OCI-LY3 (cell line): ENCODE measurements around the gene RNU4-1.

Experiments used
- H2AFZ ChIP-seq: fragments of 200-600, 300-600 bp; shearing (Covaris generic); 2 replicates; pipeline ENCODE4 v1.6.0; 2014; ENCODE audit warnings: antibody characterized with exemption, low read depth, low read length
- H3K27ac ChIP-seq: fragments of 200-600, 300-600 bp; sonication (generic); 2 replicates; pipeline ENCODE4 v1.5.1; 2014; ENCODE audit warnings: mild to moderate bottlenecking, low read length, moderate library complexity, mixed read lengths
- H3K27me3 ChIP-seq: fragments of 200-600, 300-600 bp; sonication (generic); 2 replicates; pipeline ENCODE4 v1.6.1; 2014; ENCODE audit warnings: low read depth, low read length, mixed read lengths
- H3K36me3 ChIP-seq: fragments of 200-600, 300-600 bp; sonication (generic); replicated peaks from 2 replicates; pipeline ENCODE3; 2014; ENCODE audit warnings: low read depth, low read length, mixed read lengths
- H3K4me1 ChIP-seq: fragments of 300-600, 200-600 bp; sonication (generic); 2 replicates; pipeline ENCODE4 v1.6.1; 2014; ENCODE audit warnings: low read length, mixed read lengths
- H3K4me2 ChIP-seq: fragments of 200-600, 300-600 bp; sonication (generic); 2 replicates; pipeline ENCODE4 v1.6.1; 2014; ENCODE audit warnings: low read length, mixed read lengths
- H3K4me3 ChIP-seq: fragments of 300-600, 200-600 bp; sonication (generic); 2 replicates; pipeline ENCODE4 v1.5.1; 2014; ENCODE audit warnings: antibody characterized with exemption, mild to moderate bottlenecking, low read length, moderate library complexity
- H3K79me2 ChIP-seq: fragments of 300-600, 200-600 bp; shearing (Covaris generic); 2 replicates; pipeline ENCODE4 v1.6.1; 2014; ENCODE audit warnings: mild to moderate bottlenecking, low read length, mixed read lengths
- H3K9ac ChIP-seq: fragments of 300-600, 200-600 bp; shearing (Covaris generic); 2 replicates; pipeline ENCODE4 v1.6.0; 2014; ENCODE audit warnings: mild to moderate bottlenecking, low read length, moderate library complexity
- H3K9me3 ChIP-seq: fragments of 200-600, 300-600 bp; shearing (Covaris generic); 2 replicates; pipeline ENCODE4 v1.6.1; 2014; ENCODE audit warnings: low read length, mixed read lengths; ENCODE audit not compliant: insufficient read depth
- H4K20me1 ChIP-seq: fragments of 200-600, 300-600 bp; sonication (generic); 2 replicates; pipeline ENCODE4 v1.6.1; 2016; ENCODE audit warnings: low read length, mixed read lengths; ENCODE audit not compliant: insufficient read depth
- CTCF ChIP-seq: fragments of 200-600, 300-600 bp; sonication (generic); IDR thresholded peaks from 2 replicates; pipeline ENCODE4 v1.5.1; 2014; ENCODE audit warnings: antibody characterized with exemption, low read length, low read depth
- EZH2phosphoT487 ChIP-seq: fragments of 200-600 bp; shearing (Covaris generic); IDR thresholded peaks from 2 replicates; pipeline ENCODE4 v1.6.1; 2018; ENCODE audit warnings: antibody characterized with exemption, mixed run types, low read depth

RNU4-1 gene

GRCh38 chr12:120321382-120322202, 28.6 kb upstream of the RNU4-1 start:
- Histone ChIP-seq H3K9ac (no peak overlapping the region), H3K79me2 (peaks cover 4% of the 10 kb centered on the region), H3K27ac (no peak overlapping the region), H4K20me1 (no peaks in the 10 kb centered on the region), H3K4me3 (no peak overlapping the region), H3K4me1 (peaks cover 7% of the 10 kb centered on the region; the same call in 1 of the 2 replicates), H3K36me3 (no peaks in the 10 kb centered on the region), H3K27me3 (no peaks in the 10 kb centered on the region), H3K4me2 (no peak overlapping the region), H2AFZ (no peak overlapping the region), H3K9me3 (no peaks in the 10 kb centered on the region)
- no peak for TF ChIP-seq EZH2phosphoT487
- TF ChIP-seq CTCF = no peak

GRCh38 chr12:120317224-120318105, 24.4 kb upstream of the RNU4-1 start:
- H3K79me2 ChIP-seq = peaks cover 4% of the 10 kb centered on the region
- peak overlapping the region; percentile 85 for H3K4me3 ChIP-seq
- H4K20me1 ChIP-seq = no peaks in the 10 kb centered on the region
- peak overlapping the region; percentile 38 for H3K27ac ChIP-seq
- peak overlapping the region; percentile 100 for H3K4me2 ChIP-seq
- H2AFZ ChIP-seq = peak overlapping the region; percentile 67
- peak overlapping the region; percentile 74 for H3K9ac ChIP-seq
- TF ChIP-seq EZH2phosphoT487 (no peak), CTCF (peak; percentile 61)
- H3K9me3 ChIP-seq = no peaks in the 10 kb centered on the region
- no peaks in the 10 kb centered on the region for H3K36me3 ChIP-seq
- no peaks in the 10 kb centered on the region for H3K27me3 ChIP-seq
- H3K4me1 ChIP-seq = peaks cover 7% of the 10 kb centered on the region; the same call in 1 of the 2 replicates

- H4K20me1 ChIP-seq = no peaks in the 10 kb centered on the region
- H3K4me1 ChIP-seq = peaks cover 7% of the 10 kb centered on the region; the same call in 1 of the 2 replicates
- peak overlapping the region; percentile 38 for H3K27ac ChIP-seq
- H3K4me3 ChIP-seq = peak overlapping the region; percentile 85
- no peak for TF ChIP-seq EZH2phosphoT487
- no peak for TF ChIP-seq CTCF
- H2AFZ ChIP-seq = peak overlapping the region; percentile 41
- H3K9ac ChIP-seq = peak overlapping the region; percentile 74
- peaks cover 4% of the 10 kb centered on the region for H3K79me2 ChIP-seq
- no peaks in the 10 kb centered on the region for H3K27me3 ChIP-seq
- no peaks in the 10 kb centered on the region for H3K36me3 ChIP-seq
- H3K9me3 ChIP-seq = no peaks in the 10 kb centered on the region
- H3K4me2 ChIP-seq = peak overlapping the region; percentile 100
Measured at GRCh38 chr12:120316798-120317223, 23.8 kb upstream of the RNU4-1 start.

GRCh38 chr12:120314220-120314619, 21.2 kb upstream of the RNU4-1 start:
- H3K79me2 ChIP-seq = peaks cover 4% of the 10 kb centered on the region
- no peak overlapping the region for H3K4me3 ChIP-seq
- no peaks in the 10 kb centered on the region for H4K20me1 ChIP-seq
- no peaks in the 10 kb centered on the region for H3K9me3 ChIP-seq
- H2AFZ ChIP-seq = no peak overlapping the region
- no peaks in the 10 kb centered on the region for H3K27me3 ChIP-seq
- H3K9ac ChIP-seq = no peak overlapping the region
- H3K27ac ChIP-seq = no peak overlapping the region
- no peak overlapping the region for H3K4me2 ChIP-seq
- TF ChIP-seq EZH2phosphoT487 (no peak), CTCF (peak; percentile 42)
- H3K36me3 ChIP-seq = no peaks in the 10 kb centered on the region
- peaks cover 7% of the 10 kb centered on the region; the same call in 1 of the 2 replicates for H3K4me1 ChIP-seq
